K562 (cell line): ENCODE data around the gene NTRK3. TPM values are rescaled to one million over a fixed set of nuclear protein-coding genes. Genes with fewer than 3 reads are reported as not detected.

ENCODE experiments used
- ATAC-seq: fragments of 200-7000 bp; cut with Tn5 transposase; 3 replicates; pipeline ENCODE4 v1.9.1; 2020; ENCODE audit warnings: moderate library complexity
- BruUV-seq: library from RNA; stranded (reverse); fragments of 400-500 nt; replicated peaks from 2 replicates; lab custom pipeline; 2021; lab: Mats Ljungman, UMichigan
- CTCF ChIA-PET: fragments of 300-600 bp; formaldehyde crosslinking; extraction: SDS; loops from one replicate; lab custom pipeline; 2021; ENCODE audit warnings: low intra/inter-chr PET ratio; lab: Yijun Ruan, JAX
- POLR2A ChIA-PET: fragments of 300-600, 350-650 bp; sonication (Branson Sonifier 250); formaldehyde crosslinking; extraction: SDS; loops from one replicate; lab custom pipeline; 2021; ENCODE audit warnings: antibody characterized with exemption, inconsistent platforms; lab: Yijun Ruan, JAX
- DNase-seq, 4 experiments: peaks; one replicate each; pipeline versions ENCODE4 v3.0.0 to v3.0.0-alpha.2; 2011 to 2018; ENCODE audit warnings: low spot score in 3 of 4, mixed read lengths in 3 of 4; ENCODE audit errors: extremely low read depth in 1 of 4
- FAIRE-seq: peaks from 2 replicates; lab custom pipeline; 2011; peaks lifted over from hg19 to GRCh38; lab: Jason Lieb, UNC
- H2AFZ ChIP-seq: 2 replicates; pipeline ENCODE4 v1.6.0; 2011; ENCODE audit warnings: low read depth, low read length, control low read depth, inconsistent platforms
- H3K27ac ChIP-seq: fragments of 200-600 bp; 3 replicates; pipeline ENCODE4 v1.8.0; 2011; ENCODE audit warnings: low read depth, mild to moderate bottlenecking, control low read depth, inconsistent platforms, low read length, moderate library complexity, mixed read lengths; ENCODE audit errors: extremely low read depth
- H3K27me3 ChIP-seq, 2 experiments: fragments of 300-600 bp in 1 of 2; 2 replicates in 1 of 2; 3 replicates in 1 of 2; pipeline versions ENCODE4 v1.6.0 to v1.8.0; 2011; ENCODE audit warnings: inconsistent platforms in 2 of 2, low read length in 2 of 2, mild to moderate bottlenecking in 1 of 2, mixed read lengths in 1 of 2, moderate library complexity in 1 of 2; ENCODE audit not compliant: control insufficient read depth in 2 of 2, insufficient read depth in 2 of 2
- H3K36me3 ChIP-seq: fragments of 300-600 bp; 3 replicates; pipeline ENCODE4 v1.8.0; 2011; ENCODE audit warnings: mild to moderate bottlenecking, low read length, inconsistent platforms; ENCODE audit not compliant: control insufficient read depth, insufficient read depth
- H3K4me1 ChIP-seq, 2 experiments: fragments of 200-600 bp in 1 of 2; replicated peaks in 1 of 2; 2 replicates in 1 of 2; 3 replicates in 1 of 2; pipeline versions ENCODE4 v1.5.1 to v1.8.0; 2011; ENCODE audit warnings: inconsistent platforms in 2 of 2, low read length in 2 of 2, mild to moderate bottlenecking in 1 of 2, mixed read lengths in 1 of 2, moderate library complexity in 1 of 2; ENCODE audit not compliant: control insufficient read depth in 2 of 2, insufficient read depth in 2 of 2
- H3K4me2 ChIP-seq: 2 replicates; pipeline ENCODE4 v1.6.1; 2011; ENCODE audit warnings: low read length, control low read depth, inconsistent platforms, mixed read lengths; ENCODE audit not compliant: insufficient read depth
- H3K4me3 ChIP-seq: fragments of 200-600 bp; sonication (generic), shearing (Covaris generic); 2 replicates; pipeline ENCODE4 v1.5.1; 2016; ENCODE audit warnings: control low read depth, inconsistent platforms
- H3K79me2 ChIP-seq: fragments of 200-600 bp; 3 replicates; pipeline ENCODE4 v1.8.0; 2011; ENCODE audit warnings: low read length, inconsistent platforms; ENCODE audit not compliant: control insufficient read depth, insufficient read depth
- H3K9ac ChIP-seq, 2 experiments: 2 replicates each; pipeline versions ENCODE4 v1.6.0 to v1.6.1; 2011; ENCODE audit warnings: low read depth in 2 of 2, low read length in 2 of 2, control low read depth in 1 of 2, inconsistent platforms in 1 of 2, mild to moderate bottlenecking in 1 of 2, mixed read lengths in 1 of 2; ENCODE audit not compliant: insufficient read depth in 1 of 2
- H3K9me1 ChIP-seq: one replicate; pipeline ENCODE4 v1.6.0; 2011; ENCODE audit warnings: inconsistent platforms, mild to moderate bottlenecking, low read length, moderate library complexity; ENCODE audit not compliant: control insufficient read depth, insufficient read depth
- H3K9me3 ChIP-seq: replicated peaks from 2 replicates; pipeline ENCODE4 v1.5.1; 2011; ENCODE audit warnings: low read depth, low read length, inconsistent platforms; ENCODE audit not compliant: control insufficient read depth, insufficient read depth
- H4K20me1 ChIP-seq: replicated peaks from 2 replicates; pipeline ENCODE4 v1.6.1; 2011; ENCODE audit warnings: low read length, inconsistent platforms, mixed read lengths; ENCODE audit not compliant: control insufficient read depth, insufficient read depth
- ARNT ChIP-seq, 2 experiments: fragments of 450-650 bp; IDR thresholded peaks; 2 replicates each; pipeline ENCODE4 v1.6.1; 2016; ENCODE audit warnings: mild to moderate bottlenecking in 1 of 2
- CTCF ChIP-seq, 3 experiments: IDR thresholded peaks in 2 of 3; conservative IDR thresholded peaks in 1 of 3; 2 replicates each; pipeline ENCODE4 v1.5.1; 2011 to 2012; ENCODE audit warnings: low read length in 3 of 3, mild to moderate bottlenecking in 3 of 3, control low read depth in 2 of 3, improper control_type of control experiment in 1 of 3, inconsistent platforms in 1 of 3, low read depth in 1 of 3, mixed read lengths in 1 of 3, moderate library complexity in 1 of 3; ENCODE audit not compliant: insufficient read depth in 2 of 3
- FOSL1 ChIP-seq: fragments of 200-800 bp; sonication (Bioruptor generic); conservative IDR thresholded peaks from 2 replicates; pipeline ENCODE4 v1.6.1; 2016; ENCODE audit warnings: missing genetic modification characterization, missing compliant biosample characterization
- GTF2E2 ChIP-seq: fragments of 200-800 bp; sonication (Bioruptor generic); IDR thresholded peaks from 2 replicates; pipeline ENCODE4 v1.6.1; 2016; ENCODE audit warnings: missing genetic modification characterization, missing compliant biosample characterization
- HNRNPUL1 ChIP-seq: fragments of 200-400 bp; formaldehyde crosslinking; IDR thresholded peaks from 2 replicates; pipeline ENCODE4 v1.6.1; 2017; ENCODE audit warnings: low read length
- MAFG ChIP-seq: fragments of 450-650 bp; conservative IDR thresholded peaks from 2 replicates; pipeline ENCODE4 v1.6.1; 2016; ENCODE audit warnings: missing genetic modification characterization, missing compliant biosample characterization
- MCM2 ChIP-seq: fragments of 450-650 bp; IDR thresholded peaks from 2 replicates; pipeline ENCODE4 v1.6.1; 2017; ENCODE audit warnings: low read depth, mild to moderate bottlenecking
- SMARCC2 ChIP-seq: fragments of 450-650 bp; IDR thresholded peaks from 2 replicates; pipeline ENCODE4 v1.6.1; 2017; ENCODE audit warnings: antibody characterized with exemption, moderate library complexity, mild to moderate bottlenecking, low read depth
- TCF7L2 ChIP-seq: fragments of 150-350 bp; IDR thresholded peaks from 2 replicates; pipeline ENCODE4 v1.6.1; 2016; ENCODE audit warnings: low read depth, mild to moderate bottlenecking, low read length, moderate library complexity
- WGBS: fragments of 100-300 bp; shearing (Covaris generic); methylation state at CpG from one replicate; pipeline ENCODE4 v1.1.6; 2016; ENCODE audit warnings: low coverage, mixed read lengths; ENCODE audit not compliant: insufficient coverage; ENCODE audit errors: missing lambda C conversion rate; 5-methylcytosine and 5-hydroxymethylcytosine counted together
- in situ Hi-C: fragments of 300-500 bp; cut with MboI; formaldehyde crosslinking; loops from 4 replicates; pipeline ENCODE4 v1.15.0; 2018; ENCODE audit warnings: inconsistent platforms, mixed read lengths
- intact Hi-C: fragments of 100-400 bp; cut with micrococcal nuclease; formaldehyde crosslinking; loops from 2 replicates; pipeline ENCODE4 v1.14.2; 2022
- polyA plus RNA-seq, 8 experiments: library from polyadenylated mRNA; depleted of rRNA in 4 of 8; stranded (reverse) in 5 of 8; unstranded in 3 of 8; fragments of >200 nt; fragmentation: Nextera tagmentation in 2 of 8; fragmentation: Illumina TruSeq in 1 of 8; extraction: Ambion mirVana in 2 of 8; extraction: Trizol in 1 of 8; gene quantifications; 2 replicates each; pipeline versions ENCODE4 v1.2.1 to v1.2.3, GENCODE V29; 2011 to 2014; ENCODE audit warnings: inconsistent platforms in 1 of 8, missing spikeins in 1 of 8
- total RNA-seq, 7 experiments: library from RNA; depleted of rRNA in 6 of 7; stranded (reverse); fragments of >200 nt in 6 of 7; fragmentation: Illumina TruSeq in 2 of 7; extraction: Trizol in 2 of 7; gene quantifications; 2 replicates each; pipeline versions ENCODE4 v1.2.1 to v1.2.3, GENCODE V29; 2011 to 2021; ENCODE audit warnings: low replicate concordance in 1 of 7
- TF ChIP-seq, protein P1 (sequence below): fragments of 250-450 bp; sonication (Bioruptor Pico); IDR thresholded peaks from 2 replicates; pipeline ENCODE4 v1.8.0; 2022; ENCODE audit warnings: inconsistent platforms
- TF ChIP-seq, protein P2 (sequence below): fragments of 150-350 bp; IDR thresholded peaks from 2 replicates; pipeline ENCODE4 v1.6.1; 2014; ENCODE audit warnings: low read depth, mild to moderate bottlenecking, low read length, borderline replicate concordance

NTRK3 gene
- total and polyA plus RNA-seq, 9 of the 15 experiments (the other 6 are each of a cell fraction or from before 2014, with no cell fraction given), result 0.11 to 0.13 TPM; not detected in 7

- TF ChIP-seq HNRNPUL1 (no peak), CTCF (IDR thresholded peaks at IDR 0.05 in 2 of 3, conservative IDR thresholded peaks at IDR 0.05 in 1 of 3; ENCODE audit: insufficient read depth in 2 of 3, low read depth in 1 of 3, low read length in 3 of 3) (no peak)
- TF ChIP-seq, all 486 proteins: peak for 0
Measured at GRCh38 chr15:88066636-88067330, 189.8 kb downstream of the NTRK3 start (continued).

- FAIRE-seq (no peak), ATAC-seq (no peak), DNase-seq (no peak)
- Histone ChIP-seq H2AFZ (no peak overlapping the region), H3K27me3 (no peaks in the 10 kb centered on the region; a peak in 2 of 5 replicates), H3K79me2 (no peaks in the 10 kb centered on the region), H3K36me3 (no peaks in the 10 kb centered on the region), H3K4me2 (no peak overlapping the region), H3K4me1 (no peaks in the 10 kb centered on the region), H4K20me1 (no peaks in the 10 kb centered on the region), H3K4me3 (no peak overlapping the region), H3K27ac (no peak overlapping the region), H3K9ac (no peak overlapping the region), H3K9me1 (no peaks in the 10 kb centered on the region), H3K9me3 (no peaks in the 10 kb centered on the region)
- under 1% methylated on average over 10 of the region's 10 CpGs for WGBS
- CTCF ChIA-PET, result no interaction called here
- BruUV-seq, result no TSS peak
- intact Hi-C loops, result no loop called here
- in situ Hi-C loops, result no loop called here
- POLR2A ChIA-PET, result no interaction called here
- TF ChIP-seq, protein P1, sequence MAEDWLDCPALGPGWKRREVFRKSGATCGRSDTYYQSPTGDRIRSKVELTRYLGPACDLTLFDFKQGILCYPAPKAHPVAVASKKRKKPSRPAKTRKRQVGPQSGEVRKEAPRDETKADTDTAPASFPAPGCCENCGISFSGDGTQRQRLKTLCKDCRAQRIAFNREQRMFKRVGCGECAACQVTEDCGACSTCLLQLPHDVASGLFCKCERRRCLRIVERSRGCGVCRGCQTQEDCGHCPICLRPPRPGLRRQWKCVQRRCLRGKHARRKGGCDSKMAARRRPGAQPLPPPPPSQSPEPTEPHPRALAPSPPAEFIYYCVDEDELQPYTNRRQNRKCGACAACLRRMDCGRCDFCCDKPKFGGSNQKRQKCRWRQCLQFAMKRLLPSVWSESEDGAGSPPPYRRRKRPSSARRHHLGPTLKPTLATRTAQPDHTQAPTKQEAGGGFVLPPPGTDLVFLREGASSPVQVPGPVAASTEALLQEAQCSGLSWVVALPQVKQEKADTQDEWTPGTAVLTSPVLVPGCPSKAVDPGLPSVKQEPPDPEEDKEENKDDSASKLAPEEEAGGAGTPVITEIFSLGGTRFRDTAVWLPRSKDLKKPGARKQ (CRISPR knock-in tag), result no peak
- TF ChIP-seq, protein P2, sequence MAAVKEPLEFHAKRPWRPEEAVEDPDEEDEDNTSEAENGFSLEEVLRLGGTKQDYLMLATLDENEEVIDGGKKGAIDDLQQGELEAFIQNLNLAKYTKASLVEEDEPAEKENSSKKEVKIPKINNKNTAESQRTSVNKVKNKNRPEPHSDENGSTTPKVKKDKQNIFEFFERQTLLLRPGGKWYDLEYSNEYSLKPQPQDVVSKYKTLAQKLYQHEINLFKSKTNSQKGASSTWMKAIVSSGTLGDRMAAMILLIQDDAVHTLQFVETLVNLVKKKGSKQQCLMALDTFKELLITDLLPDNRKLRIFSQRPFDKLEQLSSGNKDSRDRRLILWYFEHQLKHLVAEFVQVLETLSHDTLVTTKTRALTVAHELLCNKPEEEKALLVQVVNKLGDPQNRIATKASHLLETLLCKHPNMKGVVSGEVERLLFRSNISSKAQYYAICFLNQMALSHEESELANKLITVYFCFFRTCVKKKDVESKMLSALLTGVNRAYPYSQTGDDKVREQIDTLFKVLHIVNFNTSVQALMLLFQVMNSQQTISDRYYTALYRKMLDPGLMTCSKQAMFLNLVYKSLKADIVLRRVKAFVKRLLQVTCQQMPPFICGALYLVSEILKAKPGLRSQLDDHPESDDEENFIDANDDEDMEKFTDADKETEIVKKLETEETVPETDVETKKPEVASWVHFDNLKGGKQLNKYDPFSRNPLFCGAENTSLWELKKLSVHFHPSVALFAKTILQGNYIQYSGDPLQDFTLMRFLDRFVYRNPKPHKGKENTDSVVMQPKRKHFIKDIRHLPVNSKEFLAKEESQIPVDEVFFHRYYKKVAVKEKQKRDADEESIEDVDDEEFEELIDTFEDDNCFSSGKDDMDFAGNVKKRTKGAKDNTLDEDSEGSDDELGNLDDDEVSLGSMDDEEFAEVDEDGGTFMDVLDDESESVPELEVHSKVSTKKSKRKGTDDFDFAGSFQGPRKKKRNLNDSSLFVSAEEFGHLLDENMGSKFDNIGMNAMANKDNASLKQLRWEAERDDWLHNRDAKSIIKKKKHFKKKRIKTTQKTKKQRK, result no peak
- TF ChIP-seq ARNT (IDR thresholded peaks at IDR 0.05) (no peak), MAFG (tag) (no peak), FOSL1 (tag) (no peak), GTF2E2 (no peak), SMARCC2 (no peak), MCM2 (no peak), TCF7L2 (no peak)
Measured at GRCh38 chr15:88061452-88061851, 195.1 kb downstream of the NTRK3 start.
